PC-9 (cell line): ENCODE data around the gene RASAL2. TPM values are rescaled to one million over a fixed set of nuclear protein-coding genes. Genes with fewer than 3 reads are reported as not detected.
"Not testable (repeated sequence)": the region's sequence is repeated elsewhere in the genome, so short reads cannot be mapped to it uniquely, and the experiment has no call there.

ENCODE experiments used
- BruUV-seq: library from RNA; stranded (reverse); fragments of 400-500 nt; replicated peaks from 2 replicates; lab custom pipeline; 2021; lab: Mats Ljungman, UMichigan
- CTCF ChIA-PET: fragments of 300-600 bp; sonication (Branson Sonifier 250); formaldehyde crosslinking; loops from one replicate; lab custom pipeline; 2022; ENCODE audit warnings: antibody characterized with exemption; lab: Charles Lee
- POLR2A ChIA-PET: fragments of 300-600 bp; sonication (Branson Sonifier 250); formaldehyde crosslinking; loops from one replicate; lab custom pipeline; 2022; ENCODE audit warnings: antibody characterized with exemption; ENCODE audit not compliant: unreplicated experiment; lab: Charles Lee
- DNase-seq, 2 experiments: peaks; one replicate each; pipeline versions ENCODE4 v3.0.0 to v3.0.0-alpha.2; 2015 to 2022; ENCODE audit warnings: mixed read lengths in 1 of 2
- H2AFZ ChIP-seq: fragments of 200-600 bp; sonication (generic); 2 replicates; pipeline ENCODE4 v1.8.1; 2017; ENCODE audit warnings: antibody characterized with exemption
- H3F3A ChIP-seq: fragments of 200-600 bp; sonication (generic); 2 replicates; pipeline ENCODE4 v1.8.1; 2017; ENCODE audit warnings: antibody characterized with exemption, mild to moderate bottlenecking, low read depth; ENCODE audit not compliant: insufficient read depth
- H3K27ac ChIP-seq: fragments of 200-600 bp; sonication (generic); 2 replicates; pipeline ENCODE4 v1.6.1; 2016; ENCODE audit warnings: mixed run types
- H3K27me3 ChIP-seq: fragments of 200-600 bp; sonication (generic); 2 replicates; pipeline ENCODE4 v1.6.1; 2016; ENCODE audit warnings: low read depth, mixed run types; ENCODE audit not compliant: insufficient read depth
- H3K36me3 ChIP-seq: fragments of 200-600 bp; sonication (generic); 2 replicates; pipeline ENCODE4 v1.6.1; 2016; ENCODE audit warnings: low read depth, mixed run types
- H3K4me1 ChIP-seq: fragments of 200-600 bp; sonication (generic); replicated peaks from 2 replicates; pipeline ENCODE4 v1.6.1; 2016; ENCODE audit warnings: mixed run types; ENCODE audit not compliant: insufficient read depth
- H3K4me2 ChIP-seq: fragments of 200-600 bp; sonication (generic); 2 replicates; pipeline ENCODE4 v1.6.1; 2017; ENCODE audit warnings: mixed run types
- H3K4me3 ChIP-seq: fragments of 200-600 bp; sonication (generic); 2 replicates; pipeline ENCODE4 v1.6.1; 2016; ENCODE audit warnings: mixed run types
- H3K79me2 ChIP-seq: fragments of 200-600 bp; sonication (generic); 2 replicates; pipeline ENCODE4 v1.6.1; 2017; ENCODE audit warnings: low read depth, mixed run types
- H3K9me2 ChIP-seq: fragments of 200-600 bp; sonication (generic); 2 replicates; pipeline ENCODE4 v1.8.1; 2017; ENCODE audit warnings: mild to moderate bottlenecking; ENCODE audit not compliant: insufficient read depth
- H3K9me3 ChIP-seq: fragments of 200-600 bp; sonication (generic); 2 replicates; pipeline ENCODE4 v1.8.1; 2016; ENCODE audit warnings: low read depth; ENCODE audit not compliant: insufficient read depth
- H4K20me1 ChIP-seq: fragments of 200-600 bp; sonication (generic); 2 replicates; pipeline ENCODE4 v1.8.1; 2017; ENCODE audit not compliant: insufficient read depth
- EZH2 ChIP-seq: fragments of 200-600 bp; sonication (generic); IDR thresholded peaks from 2 replicates; pipeline ENCODE4 v1.8.0; 2017; ENCODE audit warnings: antibody characterized with exemption, low read depth
- intact Hi-C: fragments of 100-400 bp; cut with micrococcal nuclease; formaldehyde crosslinking; loops from one replicate; pipeline ENCODE4 v1.10.0; 2022; ENCODE audit not compliant: unreplicated experiment
- total RNA-seq: library from RNA; stranded (reverse); gene quantifications from 2 replicates; pipeline ENCODE4 v1.2.3, GENCODE V29; 2021
- TF ChIP-seq, protein P1 (sequence below): fragments of 200-600 bp; sonication (generic); conservative IDR thresholded peaks from 2 replicates; pipeline ENCODE4 v1.6.1; 2017; ENCODE audit warnings: mixed run types, antibody characterized with exemption, mild to moderate bottlenecking, moderate library complexity

RASAL2 gene
- total RNA-seq, 1 experiment from 2014 or later, result 54.1 TPM

GRCh38 chr1:178118524-178118923 lies 24.6 kb downstream of the RASAL2 start:
- Histone ChIP-seq H4K20me1 (no peaks in the 10 kb centered on the region), H3K9me2 (no peaks in the 10 kb centered on the region), H3F3A (peaks cover 17% of the 10 kb centered on the region), H3K4me2 (no peak overlapping the region), H2AFZ (no peak overlapping the region), H3K36me3 (no peaks in the 10 kb centered on the region), H3K4me1 (peaks cover 18% of the 10 kb centered on the region), H3K9me3 (peaks cover 4% of the 10 kb centered on the region; the same call in 1 of the 2 replicates), H3K4me3 (no peak overlapping the region), H3K27me3 (no peaks in the 10 kb centered on the region), H3K79me2 (peaks cover 89% of the 10 kb centered on the region), H3K27ac (no peak overlapping the region; the same call in 1 of the 2 replicates)
- ChIA-PET CTCF (no interaction called here), POLR2A (no interaction called here)
- BruUV-seq, result no TSS peak
- TF ChIP-seq, protein P1, sequence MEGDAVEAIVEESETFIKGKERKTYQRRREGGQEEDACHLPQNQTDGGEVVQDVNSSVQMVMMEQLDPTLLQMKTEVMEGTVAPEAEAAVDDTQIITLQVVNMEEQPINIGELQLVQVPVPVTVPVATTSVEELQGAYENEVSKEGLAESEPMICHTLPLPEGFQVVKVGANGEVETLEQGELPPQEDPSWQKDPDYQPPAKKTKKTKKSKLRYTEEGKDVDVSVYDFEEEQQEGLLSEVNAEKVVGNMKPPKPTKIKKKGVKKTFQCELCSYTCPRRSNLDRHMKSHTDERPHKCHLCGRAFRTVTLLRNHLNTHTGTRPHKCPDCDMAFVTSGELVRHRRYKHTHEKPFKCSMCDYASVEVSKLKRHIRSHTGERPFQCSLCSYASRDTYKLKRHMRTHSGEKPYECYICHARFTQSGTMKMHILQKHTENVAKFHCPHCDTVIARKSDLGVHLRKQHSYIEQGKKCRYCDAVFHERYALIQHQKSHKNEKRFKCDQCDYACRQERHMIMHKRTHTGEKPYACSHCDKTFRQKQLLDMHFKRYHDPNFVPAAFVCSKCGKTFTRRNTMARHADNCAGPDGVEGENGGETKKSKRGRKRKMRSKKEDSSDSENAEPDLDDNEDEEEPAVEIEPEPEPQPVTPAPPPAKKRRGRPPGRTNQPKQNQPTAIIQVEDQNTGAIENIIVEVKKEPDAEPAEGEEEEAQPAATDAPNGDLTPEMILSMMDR, result no peak
- TF ChIP-seq EZH2, result no peak
- intact Hi-C loops, result no loop called here
- DNase-seq, result no peak

GRCh38 chr1:178119628-178120027 lies 25.7 kb downstream of the RASAL2 start:
- H3K27ac ChIP-seq, result peak overlapping the region; percentile 33; the same call in 1 of the 2 replicates
- peaks cover 4% of the 10 kb centered on the region; the same call in 1 of the 2 replicates for H3K9me3 ChIP-seq
- H3F3A ChIP-seq, result peaks cover 17% of the 10 kb centered on the region
- peaks cover 89% of the 10 kb centered on the region for H3K79me2 ChIP-seq
- H3K9me2 ChIP-seq, result no peaks in the 10 kb centered on the region
- no peak overlapping the region for H3K4me3 ChIP-seq
- BruUV-seq, result no TSS peak
- POLR2A ChIA-PET, result interaction anchor here (0.7 kb wide), 2 partner anchors 20 to 59 kb away, joined by 3 to 4 read pairs; no protein-coding TSS in a partner anchor
- DNase-seq, result peak; percentile 34 to 82
- no peaks in the 10 kb centered on the region for H4K20me1 ChIP-seq
- CTCF ChIA-PET, result no interaction called here
- no peaks in the 10 kb centered on the region for H3K27me3 ChIP-seq
- peak overlapping the region; percentile 39 for H3K4me2 ChIP-seq
- H3K4me1 ChIP-seq, result peaks cover 22% of the 10 kb centered on the region
- intact Hi-C loops, result loop anchor here (10.0 kb wide), 2 partner anchors 145 to 415 kb away; no protein-coding TSS in a partner anchor
- no peak overlapping the region for H2AFZ ChIP-seq
- TF ChIP-seq EZH2, result no peak
- TF ChIP-seq, protein P1, result no peak
- H3K36me3 ChIP-seq, result peaks cover 4% of the 10 kb centered on the region; the same call in 1 of the 2 replicates

DNA sequence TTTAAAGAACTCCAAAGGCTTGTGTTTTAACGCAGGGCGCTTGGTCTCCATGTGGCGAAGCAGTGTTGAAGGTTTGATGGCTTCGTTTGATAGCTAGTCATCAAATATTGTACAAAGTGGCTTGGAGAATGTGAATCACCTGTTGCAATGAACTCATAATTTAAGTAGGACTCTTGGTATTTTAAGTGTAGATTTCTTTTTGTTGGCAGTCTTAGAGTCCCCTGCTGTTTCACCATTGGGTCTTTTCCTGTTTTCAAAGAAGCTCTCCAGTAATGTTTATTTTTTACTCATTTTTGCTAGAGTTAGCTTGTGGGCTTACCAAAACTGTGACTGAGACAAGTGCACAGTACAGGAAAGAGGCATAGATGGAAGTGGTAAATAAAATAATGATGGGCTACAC lies 26.2 kb downstream of the RASAL2 start:
- POLR2A ChIA-PET, result interaction anchor here (0.7 kb wide), 2 partner anchors 20 to 60 kb away, joined by 3 to 4 read pairs; no protein-coding TSS in a partner anchor
- BruUV-seq, result no TSS peak
- H3K79me2 ChIP-seq, result peaks cover 90% of the 10 kb centered on the region

GRCh38 chr1:178120520-178121052 lies 26.7 kb downstream of the RASAL2 start:
- ChIA-PET CTCF (interaction anchor here (0.6 kb wide), 2 partner anchors 19 to 83 kb away, joined by 3 to 4 read pairs; no protein-coding TSS in a partner anchor), POLR2A (interaction anchor here (0.6 kb wide), 1 partner anchor 121 kb away, joined by 6 read pairs; no protein-coding TSS in a partner anchor)
- peaks cover 31% of the 10 kb centered on the region for H3K4me1 ChIP-seq
- not testable (repeated sequence) for BruUV-seq, H3K9me3 ChIP-seq, H3K4me2 ChIP-seq, H2AFZ ChIP-seq, H3K4me3 ChIP-seq, H4K20me1 ChIP-seq, DNase-seq, H3K27ac ChIP-seq, H3K9me2 ChIP-seq, H3K36me3 ChIP-seq, H3K27me3 ChIP-seq
- intact Hi-C loops, result loop anchor here (10.0 kb wide), 2 partner anchors 144 to 414 kb away; no protein-coding TSS in a partner anchor
- peaks cover 22% of the 10 kb centered on the region for H3F3A ChIP-seq
- peaks cover 92% of the 10 kb centered on the region for H3K79me2 ChIP-seq

More for the DNA sequence above, 26.2 kb downstream of the RASAL2 start:
- Histone ChIP-seq H4K20me1 (no peaks in the 10 kb centered on the region), H3F3A (peaks cover 17% of the 10 kb centered on the region), H3K27me3 (no peaks in the 10 kb centered on the region), H3K9me2 (no peaks in the 10 kb centered on the region), H3K9me3 (peaks cover 4% of the 10 kb centered on the region; the same call in 1 of the 2 replicates), H3K27ac (peak overlapping the region; percentile 33; the same call in 1 of the 2 replicates), H3K36me3 (peaks cover 6% of the 10 kb centered on the region), H3K4me1 (peaks cover 26% of the 10 kb centered on the region), H2AFZ (no peak overlapping the region), H3K4me2 (peak overlapping the region; percentile 39), H3K4me3 (no peak overlapping the region)
- intact Hi-C loops, result loop anchor here (10.0 kb wide), 2 partner anchors 145 to 415 kb away; no protein-coding TSS in a partner anchor
- no peak for DNase-seq
- TF ChIP-seq, protein P1, result no peak
- TF ChIP-seq EZH2, result no peak
- CTCF ChIA-PET, result interaction anchor here (0.6 kb wide), 1 partner anchor 18 kb away, joined by 3 read pairs; no protein-coding TSS in a partner anchor
